Neural cell (in vitro differentiated cells): Measurements from ENCODE around the gene NKAIN2. TPM values are rescaled to one million over a fixed set of nuclear protein-coding genes. Genes with fewer than 3 reads are reported as not detected.

Source experiments
- H2AFZ ChIP-seq: fragments of 200-600, 300-800 bp; sonication (generic), shearing (Covaris generic); 2 replicates; pipeline ENCODE4 v1.6.0; 2014; ENCODE audit warnings: low read depth, mild to moderate bottlenecking, antibody characterized with exemption, low read length, moderate library complexity
- H3F3A ChIP-seq: fragments of 200-600 bp; shearing (Covaris generic); 2 replicates; pipeline ENCODE4 v1.6.1; 2016; ENCODE audit warnings: mild to moderate bottlenecking, moderate library complexity, mixed read lengths, antibody characterized with exemption, low read length; ENCODE audit not compliant: insufficient read depth, poor library complexity, severe bottlenecking
- H3K27ac ChIP-seq: fragments of 200-600, 300-800 bp; sonication (generic), shearing (Covaris generic); 2 replicates; pipeline ENCODE4 v1.5.1; 2014; ENCODE audit warnings: mild to moderate bottlenecking, low read length, moderate library complexity
- H3K27me3 ChIP-seq: fragments of 300-800, 200-600 bp; sonication (generic), shearing (Covaris generic); 2 replicates; pipeline ENCODE4 v1.6.0; 2014; ENCODE audit warnings: mild to moderate bottlenecking, low read depth, low read length, moderate library complexity; ENCODE audit not compliant: insufficient read depth
- H3K36me3 ChIP-seq: fragments of 300-800, 200-600 bp; sonication (generic), shearing (Covaris generic); 2 replicates; pipeline ENCODE4 v1.5.1; 2014; ENCODE audit warnings: mild to moderate bottlenecking, antibody characterized with exemption, low read length, moderate library complexity; ENCODE audit not compliant: insufficient read depth
- H3K4me2 ChIP-seq: fragments of 300-800, 200-600 bp; sonication (generic), shearing (Covaris generic); 2 replicates; pipeline ENCODE4 v1.6.0; 2014; ENCODE audit warnings: mild to moderate bottlenecking, low read length
- H3K4me3 ChIP-seq: fragments of 300-800, 200-600 bp; sonication (generic), shearing (Covaris generic); 2 replicates; pipeline ENCODE4 v1.5.1; 2014; ENCODE audit warnings: mild to moderate bottlenecking, low read length, moderate library complexity
- H3K79me2 ChIP-seq: fragments of 200-600 bp; shearing (Covaris generic); replicated peaks from 2 replicates; pipeline ENCODE4 v1.6.0; 2014; ENCODE audit warnings: mild to moderate bottlenecking, low read length, moderate library complexity; ENCODE audit not compliant: insufficient read depth
- H3K9ac ChIP-seq: fragments of 300-800, 200-600 bp; sonication (generic), shearing (Covaris generic); 2 replicates; pipeline ENCODE4 v1.6.1; 2016; ENCODE audit warnings: mild to moderate bottlenecking, low read length, mixed read lengths
- H3K9me2 ChIP-seq: fragments of 200-600 bp; shearing (Covaris generic); 2 replicates; pipeline ENCODE4 v1.6.1; 2016; ENCODE audit warnings: mild to moderate bottlenecking, low read length, mixed read lengths; ENCODE audit not compliant: insufficient read depth
- H3K9me3 ChIP-seq: fragments of 200-600, 300-800 bp; sonication (generic), shearing (Covaris generic); 2 replicates; pipeline ENCODE4 v1.6.1; 2016; ENCODE audit warnings: mild to moderate bottlenecking, mixed run types, low read length, moderate library complexity, mixed read lengths
- H4K20me1 ChIP-seq: fragments of 200-600 bp; shearing (Covaris generic); 2 replicates; pipeline ENCODE4 v1.6.1; 2016; ENCODE audit warnings: mild to moderate bottlenecking, mixed run types; ENCODE audit not compliant: insufficient read depth
- CTCF ChIP-seq: fragments of 450-650 bp; IDR thresholded peaks from 2 replicates; pipeline ENCODE4 v1.5.1; 2014; ENCODE audit warnings: antibody characterized with exemption, mild to moderate bottlenecking, moderate library complexity; ENCODE audit not compliant: poor library complexity, severe bottlenecking
- EP300 ChIP-seq: fragments of 450-650 bp; conservative IDR thresholded peaks from 2 replicates; pipeline ENCODE4 v1.6.1; 2014; ENCODE audit warnings: antibody characterized with exemption, mild to moderate bottlenecking, moderate library complexity; ENCODE audit not compliant: poor library complexity, severe bottlenecking
- EZH2 ChIP-seq: fragments of 200-600, 300-800 bp; shearing (Covaris generic), sonication (generic); IDR thresholded peaks from 2 replicates; pipeline ENCODE4 v1.6.1; 2014; ENCODE audit warnings: antibody characterized with exemption, low read length, borderline replicate concordance, mild to moderate bottlenecking; ENCODE audit not compliant: insufficient read depth, poor library complexity, severe bottlenecking
- MXI1 ChIP-seq: fragments of 450-650 bp; conservative IDR thresholded peaks from 2 replicates; pipeline ENCODE4 v1.6.1; 2014; ENCODE audit warnings: antibody characterized with exemption, mild to moderate bottlenecking; ENCODE audit not compliant: poor library complexity, severe bottlenecking
- POLR2AphosphoS5 ChIP-seq: IDR thresholded peaks from 2 replicates; pipeline ENCODE4 v1.6.1; 2012
- RAD21 ChIP-seq: fragments of 450-650 bp; conservative IDR thresholded peaks from 2 replicates; pipeline ENCODE4 v1.6.1; 2014; ENCODE audit warnings: antibody characterized with exemption, mild to moderate bottlenecking, moderate library complexity
- REST ChIP-seq: IDR thresholded peaks from 2 replicates; pipeline ENCODE4 v1.6.1; 2012; ENCODE audit warnings: borderline replicate concordance
- SMC3 ChIP-seq: fragments of 450-650 bp; conservative IDR thresholded peaks from 2 replicates; pipeline ENCODE4 v1.6.1; 2014; ENCODE audit warnings: antibody characterized with exemption, mild to moderate bottlenecking, moderate library complexity; ENCODE audit not compliant: poor library complexity
- TAF1 ChIP-seq: IDR thresholded peaks from 2 replicates; pipeline ENCODE4 v1.6.1; 2012; ENCODE audit warnings: low read depth
- polyA plus RNA-seq: library from polyadenylated mRNA; depleted of rRNA; stranded (reverse); fragments of >200 nt; gene quantifications from 2 replicates; pipeline ENCODE4 v1.2.3, GENCODE V29; 2014

The NKAIN2 gene
- polyA plus RNA-seq, 1 donor from 2014 or later = 23.2 TPM

GRCh38 chr6:124775121-124775520 lies 971.5 kb downstream of the NKAIN2 start:
- TF ChIP-seq EZH2 = no peak
- TF ChIP-seq TAF1 = no peak
- TF ChIP-seq POLR2AphosphoS5 = no peak
- TF ChIP-seq MXI1 = no peak
- Histone ChIP-seq H3K36me3 (no peaks in the 10 kb centered on the region), H3K9ac (no peak overlapping the region), H3K9me2 (no peaks in the 10 kb centered on the region), H2AFZ (no peak overlapping the region), H3K4me2 (no peak overlapping the region), H3K9me3 (no peaks in the 10 kb centered on the region), H4K20me1 (no peaks in the 10 kb centered on the region), H3K27me3 (no peaks in the 10 kb centered on the region), H3K27ac (no peak overlapping the region), H3K79me2 (no peaks in the 10 kb centered on the region), H3F3A (no peaks in the 10 kb centered on the region), H3K4me3 (no peak overlapping the region)

GRCh38 chr6:124777863-124778262 lies 974.2 kb downstream of the NKAIN2 start:
- H3K4me2 ChIP-seq = no peak overlapping the region
- TF ChIP-seq CTCF (no peak), EP300 (peak; percentile 78), MXI1 (no peak), POLR2AphosphoS5 (peak; percentile 52), RAD21 (peak; percentile 10)
- no peak overlapping the region for H3K4me3 ChIP-seq
- H3K9me2 ChIP-seq = no peaks in the 10 kb centered on the region
- no peaks in the 10 kb centered on the region for H3K36me3 ChIP-seq
- H3K9ac ChIP-seq = no peak overlapping the region
- no peaks in the 10 kb centered on the region for H3K27me3 ChIP-seq
- no peaks in the 10 kb centered on the region for H3F3A ChIP-seq
- no peak overlapping the region for H2AFZ ChIP-seq
- no peaks in the 10 kb centered on the region for H4K20me1 ChIP-seq
- no peaks in the 10 kb centered on the region for H3K9me3 ChIP-seq
- no peaks in the 10 kb centered on the region for H3K79me2 ChIP-seq
- peak overlapping the region; percentile 22 for H3K27ac ChIP-seq

- Histone ChIP-seq H3K9me3 (no peaks in the 10 kb centered on the region), H3K4me3 (no peak overlapping the region), H3K9ac (no peak overlapping the region), H3K4me2 (no peak overlapping the region), H3K27me3 (no peaks in the 10 kb centered on the region), H3K9me2 (no peaks in the 10 kb centered on the region), H3F3A (no peaks in the 10 kb centered on the region), H3K36me3 (no peaks in the 10 kb centered on the region), H3K79me2 (no peaks in the 10 kb centered on the region), H3K27ac (no peak overlapping the region), H2AFZ (no peak overlapping the region), H4K20me1 (no peaks in the 10 kb centered on the region)
- TF ChIP-seq SMC3 = no peak
These were observed 977.0 kb downstream of the NKAIN2 start for GRCh38 chr6:124780623-124781022.

GRCh38 chr6:124783344-124783743 lies 979.7 kb downstream of the NKAIN2 start:
- H3K27me3 ChIP-seq = no peaks in the 10 kb centered on the region
- no peaks in the 10 kb centered on the region for H3K36me3 ChIP-seq
- H2AFZ ChIP-seq = no peak overlapping the region
- H3K4me2 ChIP-seq = no peak overlapping the region
- H3K4me3 ChIP-seq = no peak overlapping the region
- no peaks in the 10 kb centered on the region for H3K9me2 ChIP-seq
- H4K20me1 ChIP-seq = no peaks in the 10 kb centered on the region
- no peak overlapping the region for H3K27ac ChIP-seq
- H3K9ac ChIP-seq = no peak overlapping the region
- H3K9me3 ChIP-seq = no peaks in the 10 kb centered on the region
- H3K79me2 ChIP-seq = no peaks in the 10 kb centered on the region
- TF ChIP-seq EZH2 = no peak
- no peak for TF ChIP-seq MXI1
- no peak for TF ChIP-seq CTCF
- no peak for TF ChIP-seq POLR2AphosphoS5
- no peak for TF ChIP-seq RAD21
- TF ChIP-seq SMC3 = no peak
- TF ChIP-seq REST = no peak
- no peaks in the 10 kb centered on the region for H3F3A ChIP-seq
